Endothelial cell of umbilical vein (primary cell): ENCODE measurements around the gene PPP2R2C. TPM values are rescaled to one million over a fixed set of nuclear protein-coding genes. Genes with fewer than 3 reads are reported as not detected.
A peak's percentile ranks its signal among the peaks of the same experiment; 100 is the strongest.

Experiments
- BruUV-seq: library from RNA; stranded (reverse); fragments of 400-500 nt; replicated peaks from 2 replicates; lab custom pipeline; 2021; lab: Mats Ljungman, UMichigan
- CTCF ChIA-PET: fragments of 300-600, 350-600 bp; sonication (Branson Sonifier 250); formaldehyde crosslinking; loops from one replicate; lab custom pipeline; 2021; ENCODE audit warnings: antibody characterized with exemption, inconsistent platforms; lab: Charles Lee
- POLR2A ChIA-PET: fragments of 300-600, 350-600 bp; sonication (Branson Sonifier 250); formaldehyde crosslinking; loops from one replicate; lab custom pipeline; 2021; ENCODE audit warnings: antibody characterized with exemption, inconsistent platforms; lab: Charles Lee
- DNase-seq: peaks from one replicate; pipeline ENCODE4 v3.0.0-alpha.2; 2011; ENCODE audit warnings: low read depth, low spot score
- FAIRE-seq: peaks from 2 replicates; lab custom pipeline; 2011; peaks lifted over from hg19 to GRCh38; lab: Jason Lieb, UNC
- H2AFZ ChIP-seq: 2 replicates; pipeline ENCODE4 v1.6.0; 2012; ENCODE audit warnings: low read depth, low read length, control low read depth, inconsistent platforms
- H3K27ac ChIP-seq: 2 replicates; pipeline ENCODE4 v1.5.1; 2011; ENCODE audit warnings: low read depth, mild to moderate bottlenecking, control low read depth, low read length, moderate library complexity; ENCODE audit not compliant: insufficient read depth
- H3K27me3 ChIP-seq, 2 experiments: 2 replicates each; pipeline versions ENCODE4 v1.6.0 to v1.6.1; 2011; ENCODE audit warnings: low read length in 2 of 2, mixed read lengths in 1 of 2; ENCODE audit not compliant: control insufficient read depth in 2 of 2, insufficient read depth in 2 of 2
- H3K36me3 ChIP-seq, 2 experiments: 2 replicates in 1 of 2; 3 replicates in 1 of 2; pipeline ENCODE4 v1.5.1; 2011; ENCODE audit warnings: low read length in 2 of 2, mild to moderate bottlenecking in 1 of 2, moderate library complexity in 1 of 2; ENCODE audit not compliant: control insufficient read depth in 2 of 2, insufficient read depth in 2 of 2; ENCODE audit errors: extremely low read depth in 1 of 2
- H3K4me1 ChIP-seq: 3 replicates; pipeline ENCODE4 v1.5.1; 2011; ENCODE audit warnings: mild to moderate bottlenecking, low read length; ENCODE audit not compliant: control insufficient read depth, insufficient read depth; ENCODE audit errors: extremely low read depth
- H3K4me2 ChIP-seq: 2 replicates; pipeline ENCODE4 v1.6.1; 2011; ENCODE audit warnings: low read length, control low read depth, mixed read lengths; ENCODE audit not compliant: insufficient read depth
- H3K4me3 ChIP-seq, 3 experiments: fragments of 200-600 bp in 1 of 3; sonication (generic), shearing (Covaris generic) in 1 of 3; replicated peaks in 1 of 3; 2 replicates each; pipeline ENCODE4 v1.5.1; 2011 to 2016; ENCODE audit warnings: control low read depth in 3 of 3, low read length in 3 of 3, mild to moderate bottlenecking in 2 of 3, inconsistent platforms in 1 of 3, low read depth in 1 of 3, moderate library complexity in 1 of 3; ENCODE audit not compliant: insufficient read depth in 1 of 3
- H3K79me2 ChIP-seq: 2 replicates; pipeline ENCODE4 v1.6.0; 2012; ENCODE audit warnings: low read length, inconsistent platforms; ENCODE audit not compliant: control insufficient read depth, insufficient read depth
- H3K9ac ChIP-seq: replicated peaks from 2 replicates; pipeline ENCODE3; 2011; ENCODE audit warnings: low read length, control low read depth; ENCODE audit not compliant: insufficient read depth; ENCODE audit errors: extremely low read depth
- H3K9me1 ChIP-seq: replicated peaks from 3 replicates; pipeline ENCODE4 v1.6.0; 2011; ENCODE audit warnings: mild to moderate bottlenecking, low read length; ENCODE audit not compliant: control insufficient read depth, insufficient read depth; ENCODE audit errors: extremely low read depth
- H3K9me3 ChIP-seq: replicated peaks from 2 replicates; pipeline ENCODE4 v1.5.1; 2012; ENCODE audit warnings: low read length, inconsistent platforms; ENCODE audit not compliant: control insufficient read depth, insufficient read depth
- H4K20me1 ChIP-seq: replicated peaks from 2 replicates; pipeline ENCODE3; 2011; ENCODE audit warnings: mild to moderate bottlenecking, low read length; ENCODE audit not compliant: control insufficient read depth, insufficient read depth; ENCODE audit errors: extremely low read depth
- CTCF ChIP-seq, 2 donors: IDR thresholded peaks; 1 replicate in 1 of 2; 2 replicates in 1 of 2; pipeline ENCODE4 v1.5.1; 2011; ENCODE audit warnings: low read length in 2 of 2, mild to moderate bottlenecking in 2 of 2, moderate library complexity in 2 of 2, control low read depth in 1 of 2, inconsistent platforms in 1 of 2, low read depth in 1 of 2; ENCODE audit not compliant: insufficient read depth in 1 of 2; ENCODE audit errors: extremely low read depth in 1 of 2
- FOS ChIP-seq: IDR thresholded peaks from 2 replicates; pipeline ENCODE4 v1.6.1; 2011; ENCODE audit warnings: mild to moderate bottlenecking, low read length, moderate library complexity, borderline replicate concordance; ENCODE audit not compliant: insufficient read depth
- JUN ChIP-seq: IDR thresholded peaks from 2 replicates; pipeline ENCODE4 v1.6.1; 2011; ENCODE audit warnings: borderline replicate concordance, low read depth; ENCODE audit not compliant: insufficient read length, insufficient read depth
- MAX ChIP-seq: IDR thresholded peaks from 2 replicates; pipeline ENCODE4 v1.6.1; 2011; ENCODE audit not compliant: insufficient read depth, insufficient read length
- MYC ChIP-seq: IDR thresholded peaks from one replicate; pipeline ENCODE4 v1.6.1; 2011; ENCODE audit warnings: mild to moderate bottlenecking, low read depth, low read length
- dilution Hi-C: fragments of 300-500 bp; cut with MboI; formaldehyde crosslinking; loops from one replicate; pipeline ENCODE4 v1.15.0; 2019; ENCODE audit warnings: low sequenced_read_pairs; ENCODE audit not compliant: extremely low pct_ligation_motif_present
- intact Hi-C: fragments of 100-400 bp; cut with micrococcal nuclease; formaldehyde crosslinking; loops from one replicate; pipeline ENCODE4 v1.10.0; 2022
- polyA plus RNA-seq, 4 experiments: library from polyadenylated mRNA; depleted of rRNA in 3 of 4; stranded (reverse) in 3 of 4; unstranded in 1 of 4; fragments of >200 nt; gene quantifications; 2 replicates each; pipeline versions ENCODE4 v1.2.1 to v1.2.3, GENCODE V29; 2011 to 2012; ENCODE audit warnings: missing spikeins in 1 of 4
- total RNA-seq: library from RNA; stranded (reverse); gene quantifications from 2 replicates; pipeline ENCODE4 v1.2.3, GENCODE V29; 2021

Gene PPP2R2C
- total and polyA plus RNA-seq, 2 donors (not counting 3 experiments of a cell fraction or from before 2014, with no cell fraction given) = 0.03 to 0.09 TPM

DNA sequence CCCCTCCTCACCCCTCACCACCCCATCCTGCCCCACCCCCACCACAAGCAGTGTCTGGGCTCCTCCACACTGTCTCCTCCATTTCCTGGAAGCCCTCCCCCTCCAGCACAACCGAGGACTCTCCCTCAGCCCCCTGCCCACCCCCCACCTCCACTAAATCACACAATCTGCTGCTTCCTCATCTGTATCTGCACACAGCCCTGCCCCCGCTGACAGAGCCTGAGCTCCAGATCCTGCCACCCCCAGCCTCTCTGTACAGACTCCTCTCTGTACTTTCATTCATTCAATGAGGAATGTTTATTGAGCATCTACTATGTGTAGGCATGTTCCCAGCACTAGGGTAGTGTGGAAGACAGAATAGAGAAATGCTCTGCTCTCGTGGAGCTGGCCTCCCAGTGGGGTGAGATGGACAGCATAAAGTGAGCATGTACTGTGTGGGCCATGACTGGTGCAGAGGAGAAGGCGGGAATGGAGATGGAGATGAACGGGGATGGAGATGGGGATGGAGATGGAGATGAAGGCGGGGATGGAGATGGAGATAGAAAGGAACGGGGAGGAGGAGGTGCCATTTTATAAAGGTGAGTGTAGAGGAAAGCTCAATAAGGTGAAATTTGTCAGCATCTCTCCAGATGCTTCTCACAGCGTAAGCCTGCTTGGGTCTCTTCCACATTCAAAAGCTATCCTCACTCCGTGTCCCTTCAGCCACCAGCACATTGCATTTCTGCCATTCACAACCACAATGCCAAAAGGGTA is 2.5 kb upstream of the PPP2R2C start:
- Histone ChIP-seq H4K20me1 (no peaks in the 10 kb centered on the region), H3K4me1 (no peaks in the 10 kb centered on the region), H3K9me1 (no peaks in the 10 kb centered on the region), H3K27me3 (peaks cover 16 to 26% of the 10 kb centered on the region in 2 experiments), H3K4me3 (no peak overlapping the region), H3K79me2 (no peaks in the 10 kb centered on the region), H3K27ac (no peak overlapping the region), H2AFZ (no peak overlapping the region), H3K4me2 (no peak overlapping the region), H3K9ac (no peak overlapping the region), H3K36me3 (no peaks in the 10 kb centered on the region), H3K9me3 (no peaks in the 10 kb centered on the region)
- TF ChIP-seq MYC (no peak), MAX (no peak), JUN (no peak)
- intact Hi-C loops (no loop called here), dilution Hi-C loops (no loop called here)
- DNase-seq (no peak), FAIRE-seq (no peak)
- ChIA-PET POLR2A (no interaction called here), CTCF (interaction anchor here (1.4 kb wide), 1 partner anchor 74 kb away, joined by 4 read pairs; no protein-coding TSS in a partner anchor)
- BruUV-seq = no TSS peak

- Histone ChIP-seq H4K20me1 (peaks cover 3% of the 10 kb centered on the region), H3K27me3 (peaks cover 22 to 32% of the 10 kb centered on the region in 2 experiments), H3K4me2 (no peak overlapping the region), H3K4me3 (no peak overlapping the region), H3K36me3 (no peaks in the 10 kb centered on the region), H3K9me1 (no peaks in the 10 kb centered on the region), H3K4me1 (no peaks in the 10 kb centered on the region), H3K9ac (no peak overlapping the region), H3K79me2 (no peaks in the 10 kb centered on the region), H2AFZ (no peak overlapping the region), H3K9me3 (no peaks in the 10 kb centered on the region), H3K27ac (no peak overlapping the region)
- FAIRE-seq (no peak), DNase-seq (no peak)
- CTCF ChIA-PET = interaction anchor here (1.3 to 1.4 kb wide), 2 partner anchors 75 to 223 kb away, joined by 4 read pairs; no protein-coding TSS in a partner anchor
- POLR2A ChIA-PET = no interaction called here
- intact Hi-C loops = no loop called here
- TF ChIP-seq FOS = no peak
- peak; percentile 12 to 32 for TF ChIP-seq CTCF (IDR thresholded peaks at IDR 0.05; ENCODE audit: extremely low read depth in 1 of 2, insufficient read depth in 1 of 2, low read depth in 1 of 2, low read length in 2 of 2)
- no TSS peak for BruUV-seq
- dilution Hi-C loops = no loop called here
Measured at GRCh38 chr4:6474053-6474568, 1.7 kb upstream of the PPP2R2C start.
